Hepatocyte (in vitro differentiated cells): ENCODE results near the gene NXPE1.

Experiments
- CTCF ChIP-seq: fragments of 200-600 bp; sonication (generic); IDR thresholded peaks from 2 replicates; pipeline ENCODE4 v1.5.1; 2016; ENCODE audit warnings: antibody characterized with exemption, mild to moderate bottlenecking; ENCODE audit not compliant: poor library complexity
- EZH2 ChIP-seq: fragments of 200-600 bp; sonication (generic); IDR thresholded peaks from 2 replicates; pipeline ENCODE4 v1.6.1; 2016; ENCODE audit warnings: antibody characterized with exemption, mild to moderate bottlenecking, borderline replicate concordance
- EZH2phosphoT487 ChIP-seq: fragments of 200-600 bp; sonication (generic); IDR thresholded peaks from one replicate; pipeline ENCODE4 v1.6.1; 2018; ENCODE audit warnings: antibody characterized with exemption, mild to moderate bottlenecking, low read depth, moderate library complexity; ENCODE audit not compliant: unreplicated experiment, severe bottlenecking

GRCh38 chr11:114566276-114566675 is 6.6 kb upstream of the NXPE1 start:
- no peak for TF ChIP-seq CTCF
- TF ChIP-seq EZH2, result no peak
- TF ChIP-seq EZH2phosphoT487, result no peak
